GM18519 (cell line): ENCODE measurements around the gene GLYAT.
"Not testable (repeated sequence)": the region's sequence is repeated elsewhere in the genome, so short reads cannot be mapped to it uniquely, and the experiment has no call there.

Experiments
- ATAC-seq: cut with Tn5 transposase; IDR thresholded peaks from one replicate; pipeline ENCODE4 v1.9.1; 2021; ENCODE audit warnings: mild to moderate bottlenecking, moderate library complexity; ENCODE audit not compliant: unreplicated experiment, low FRiP score

The GLYAT gene

GRCh38 chr11:58744988-58745704 lies 13.4 kb upstream of the GLYAT start:
- ATAC-seq: no peak

GRCh38 chr11:58742981-58743880 lies 11.5 kb upstream of the GLYAT start:
- ATAC-seq: no peak

- ATAC-seq: no peak
These were observed 10.4 kb upstream of the GLYAT start for GRCh38 chr11:58742140-58742539.

GRCh38 chr11:58741127-58741526 lies 9.4 kb upstream of the GLYAT start:
- ATAC-seq: no peak

GRCh38 chr11:58740447-58740846 lies 8.7 kb upstream of the GLYAT start:
- ATAC-seq: no peak

GRCh38 chr11:58739725-58740430 lies 8.1 kb upstream of the GLYAT start:
- ATAC-seq: no peak

GRCh38 chr11:58734681-58735490 lies 3.1 kb upstream of the GLYAT start:
- no peak for ATAC-seq

GRCh38 chr11:58730507-58731089 lies 1.1 kb downstream of the GLYAT start:
- no peak for ATAC-seq

- ATAC-seq: no peak
These were observed 4.3 kb downstream of the GLYAT start for GRCh38 chr11:58727415-58727797.

- ATAC-seq: no peak
These were observed 4.9 kb downstream of the GLYAT start for GRCh38 chr11:58726737-58727414.

GRCh38 chr11:58719406-58720117 lies 12.2 kb downstream of the GLYAT start:
- no peak for ATAC-seq

GRCh38 chr11:58712531-58712930 lies 19.2 kb downstream of the GLYAT start:
- ATAC-seq: no peak

GRCh38 chr11:58711832-58712231 lies 19.9 kb downstream of the GLYAT start:
- no peak for ATAC-seq

- no peak for ATAC-seq
These were observed 24.0 kb downstream of the GLYAT start for GRCh38 chr11:58707767-58708166.

GRCh38 chr11:58696825-58697224 lies 34.9 kb downstream of the GLYAT start:
- ATAC-seq: not testable (repeated sequence)

- no peak for ATAC-seq
These were observed 38.7 kb downstream of the GLYAT start for GRCh38 chr11:58693026-58693425.

- no peak for ATAC-seq
These were observed 40.1 kb downstream of the GLYAT start for GRCh38 chr11:58691675-58692074.

GRCh38 chr11:58688789-58689503 lies 42.8 kb downstream of the GLYAT start:
- ATAC-seq: no peak
